ENCODE data around the gene CC2D2A.

DNA sequence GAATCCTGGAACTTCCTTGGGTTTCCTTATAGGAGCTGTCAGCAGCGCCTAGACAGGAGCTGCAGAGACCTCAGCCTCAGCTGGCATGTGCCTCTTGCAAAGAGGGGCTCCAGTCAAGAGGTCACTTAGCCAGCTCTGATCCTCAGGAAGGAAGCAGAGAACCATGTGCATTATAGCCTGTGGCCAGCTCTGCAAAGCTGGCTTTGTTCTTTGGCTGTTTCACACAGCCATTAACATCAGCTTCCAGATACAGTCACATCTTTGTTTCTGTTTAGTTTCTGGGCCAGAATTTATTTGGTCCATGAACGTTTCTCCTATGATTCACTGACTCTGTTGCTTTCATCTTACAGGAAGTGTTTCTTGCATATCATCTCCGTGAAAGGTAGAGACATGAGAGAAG is 92.4 kb downstream of the CC2D2A start:
- TF ChIP-seq, protein P1, sequence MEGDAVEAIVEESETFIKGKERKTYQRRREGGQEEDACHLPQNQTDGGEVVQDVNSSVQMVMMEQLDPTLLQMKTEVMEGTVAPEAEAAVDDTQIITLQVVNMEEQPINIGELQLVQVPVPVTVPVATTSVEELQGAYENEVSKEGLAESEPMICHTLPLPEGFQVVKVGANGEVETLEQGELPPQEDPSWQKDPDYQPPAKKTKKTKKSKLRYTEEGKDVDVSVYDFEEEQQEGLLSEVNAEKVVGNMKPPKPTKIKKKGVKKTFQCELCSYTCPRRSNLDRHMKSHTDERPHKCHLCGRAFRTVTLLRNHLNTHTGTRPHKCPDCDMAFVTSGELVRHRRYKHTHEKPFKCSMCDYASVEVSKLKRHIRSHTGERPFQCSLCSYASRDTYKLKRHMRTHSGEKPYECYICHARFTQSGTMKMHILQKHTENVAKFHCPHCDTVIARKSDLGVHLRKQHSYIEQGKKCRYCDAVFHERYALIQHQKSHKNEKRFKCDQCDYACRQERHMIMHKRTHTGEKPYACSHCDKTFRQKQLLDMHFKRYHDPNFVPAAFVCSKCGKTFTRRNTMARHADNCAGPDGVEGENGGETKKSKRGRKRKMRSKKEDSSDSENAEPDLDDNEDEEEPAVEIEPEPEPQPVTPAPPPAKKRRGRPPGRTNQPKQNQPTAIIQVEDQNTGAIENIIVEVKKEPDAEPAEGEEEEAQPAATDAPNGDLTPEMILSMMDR (IDR thresholded peaks at IDR 0.05; ENCODE audit: insufficient read depth, low read length): no peak
- no peak for TF ChIP-seq POLR2AphosphoS5 (IDR thresholded peaks at IDR 0.05; ENCODE audit: low read depth)
- TF ChIP-seq SPI1 (IDR thresholded peaks at IDR 0.05; ENCODE audit: borderline replicate concordance, low read depth): no peak

All from HL-60 (cell line).